Superior temporal gyrus (tissue), 1 donor: ENCODE data around the gene ERCC3.
"Not testable (repeated sequence)": the region's sequence is repeated elsewhere in the genome, so short reads cannot be mapped to it uniquely, and the experiment has no call there.

Experiments used
- DNase-seq: peaks from one replicate; pipeline ENCODE4 v3.0.0-alpha.2; 2016; ENCODE audit errors: extremely low spot score

Gene ERCC3

GRCh38 chr2:127226132-127226519 lies 67.8 kb downstream of the ERCC3 start:
- no peak for DNase-seq

DNA sequence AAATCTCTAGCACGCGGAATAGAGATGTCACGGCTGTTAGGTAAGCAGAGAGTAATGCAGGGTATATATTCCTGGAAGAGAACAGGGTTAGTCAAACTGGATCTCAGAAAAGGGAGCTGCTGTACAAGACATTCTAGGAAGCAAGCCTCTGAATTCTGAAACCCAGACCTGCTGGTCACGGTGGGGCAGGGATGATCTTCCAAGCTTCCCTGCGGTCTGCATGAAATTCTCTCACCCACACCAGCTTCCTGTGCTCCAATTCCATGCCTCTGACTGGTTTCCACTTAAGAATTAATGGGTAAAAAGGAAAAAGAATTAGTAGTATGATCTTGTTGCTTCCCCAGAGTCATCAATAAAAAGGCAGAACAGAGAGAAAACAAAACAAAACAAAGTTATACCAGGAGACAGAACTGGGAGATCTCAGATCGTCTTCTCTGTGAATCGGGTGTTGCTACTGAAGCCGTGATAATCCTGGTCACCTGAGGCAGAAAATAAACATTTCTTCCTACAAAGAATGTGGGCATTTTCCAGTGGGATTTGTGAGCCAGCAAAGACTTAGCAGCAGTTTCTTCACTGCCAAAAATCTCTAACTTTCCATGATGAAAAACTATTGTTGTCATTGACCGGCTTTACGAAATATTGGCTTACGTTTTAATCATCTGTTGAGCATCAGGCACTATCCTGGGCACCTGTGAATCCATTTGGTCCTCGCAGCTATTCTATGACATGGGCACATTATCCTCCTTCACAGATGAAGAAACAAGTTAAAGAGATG lies 68.6 kb downstream of the ERCC3 start:
- DNase-seq, result no peak

DNA sequence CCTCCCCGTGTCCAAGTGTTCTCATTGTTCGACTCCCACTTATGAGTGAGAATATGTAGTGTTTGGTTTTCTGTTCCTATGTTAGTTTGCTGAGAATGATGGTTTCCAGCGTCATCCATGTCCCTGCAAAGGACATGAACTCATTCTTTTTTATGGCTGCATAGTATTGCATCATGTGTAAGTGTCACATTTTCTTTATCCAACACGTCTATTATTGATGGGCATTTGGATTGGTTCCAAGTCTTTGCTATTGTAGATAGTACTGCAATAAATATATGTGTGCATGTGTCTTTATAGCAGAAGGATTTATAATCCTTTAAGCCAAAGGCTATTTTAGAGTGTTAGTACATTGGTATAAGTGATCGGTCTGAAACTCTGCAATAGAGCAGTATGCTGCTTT lies 69.8 kb downstream of the ERCC3 start:
- not testable (repeated sequence) for DNase-seq

DNA sequence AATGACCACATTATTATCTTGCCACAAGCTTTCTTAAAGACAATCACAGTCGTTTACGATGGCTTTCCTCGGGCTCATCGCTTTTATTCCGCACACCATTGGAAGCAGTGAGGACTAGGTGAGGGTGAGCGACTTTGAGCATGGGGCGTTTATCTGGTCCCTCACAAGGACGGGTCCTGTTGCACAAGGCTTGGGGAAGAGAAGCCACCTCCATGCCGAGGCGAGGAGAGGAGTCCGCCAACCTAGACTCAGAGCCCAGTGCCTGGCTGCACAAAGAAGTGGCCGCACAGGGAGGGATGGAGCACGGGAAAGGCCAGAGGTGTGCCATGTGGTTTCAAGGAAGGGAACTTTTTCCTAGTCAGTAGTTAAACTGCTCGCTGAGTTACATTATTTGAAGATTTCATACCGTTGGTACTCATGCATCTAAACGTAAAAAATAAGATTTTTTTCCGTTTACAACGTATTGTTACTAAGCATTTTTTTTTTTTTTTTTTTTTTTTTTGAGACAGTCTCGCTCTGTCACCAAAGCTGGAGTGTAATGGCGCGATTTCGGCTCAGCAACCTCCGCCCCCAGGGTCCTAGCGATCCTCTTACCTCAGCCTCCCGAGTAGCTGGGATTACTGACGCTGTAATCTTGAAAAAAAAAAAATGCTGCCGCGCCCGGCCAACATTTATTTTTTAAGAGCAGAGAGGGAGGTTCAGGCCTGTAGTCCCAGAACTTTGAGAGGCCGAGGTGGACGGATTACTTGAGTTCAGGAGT lies 73.0 kb downstream of the ERCC3 start:
- DNase-seq, result no peak

DNA sequence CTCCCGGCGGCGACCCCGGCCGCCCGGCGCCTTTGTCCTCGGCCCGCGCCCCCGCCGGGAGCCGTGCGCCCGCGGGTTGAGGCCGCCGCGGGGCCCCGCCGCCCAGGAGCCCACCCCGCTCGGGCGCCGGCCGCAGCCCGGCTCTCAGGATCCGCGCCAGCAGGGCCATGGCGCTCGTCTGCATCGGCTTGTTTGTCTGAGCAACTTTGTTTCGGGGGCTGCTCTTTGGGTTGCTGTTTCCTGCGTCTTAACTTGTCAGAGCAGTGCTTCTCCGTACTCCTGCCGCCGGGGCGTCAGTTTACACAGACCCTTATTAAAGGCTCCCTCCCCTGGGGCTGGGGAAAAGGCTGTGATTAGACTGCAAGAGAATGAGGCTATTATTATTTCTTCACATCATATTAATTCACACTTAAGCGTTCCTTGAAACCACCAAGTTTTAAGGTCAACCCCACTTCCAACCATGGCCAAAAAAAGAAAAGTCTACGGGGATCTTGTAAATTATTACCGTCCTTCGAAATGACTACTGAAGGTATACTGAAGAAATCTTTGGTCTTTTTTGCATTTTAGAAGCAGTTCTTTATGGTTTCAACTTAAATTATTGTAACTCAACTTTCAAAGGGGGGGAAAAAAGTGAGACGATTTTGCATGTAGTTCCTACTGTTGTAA lies 73.7 kb downstream of the ERCC3 start, which contains the start of gene CYP27C1:
CYP27C1 (minus strand) TSS at position 198 of the 666 bp plus-strand sequence; CDS start at position 169, 29 bp downstream.
- DNase-seq, result no peak

GRCh38 chr2:127219171-127220070 lies 74.5 kb downstream of the ERCC3 start:
- DNase-seq, result no peak

- DNase-seq, result no peak
Measured at GRCh38 chr2:127218812-127219170, 75.2 kb downstream of the ERCC3 start.

DNA sequence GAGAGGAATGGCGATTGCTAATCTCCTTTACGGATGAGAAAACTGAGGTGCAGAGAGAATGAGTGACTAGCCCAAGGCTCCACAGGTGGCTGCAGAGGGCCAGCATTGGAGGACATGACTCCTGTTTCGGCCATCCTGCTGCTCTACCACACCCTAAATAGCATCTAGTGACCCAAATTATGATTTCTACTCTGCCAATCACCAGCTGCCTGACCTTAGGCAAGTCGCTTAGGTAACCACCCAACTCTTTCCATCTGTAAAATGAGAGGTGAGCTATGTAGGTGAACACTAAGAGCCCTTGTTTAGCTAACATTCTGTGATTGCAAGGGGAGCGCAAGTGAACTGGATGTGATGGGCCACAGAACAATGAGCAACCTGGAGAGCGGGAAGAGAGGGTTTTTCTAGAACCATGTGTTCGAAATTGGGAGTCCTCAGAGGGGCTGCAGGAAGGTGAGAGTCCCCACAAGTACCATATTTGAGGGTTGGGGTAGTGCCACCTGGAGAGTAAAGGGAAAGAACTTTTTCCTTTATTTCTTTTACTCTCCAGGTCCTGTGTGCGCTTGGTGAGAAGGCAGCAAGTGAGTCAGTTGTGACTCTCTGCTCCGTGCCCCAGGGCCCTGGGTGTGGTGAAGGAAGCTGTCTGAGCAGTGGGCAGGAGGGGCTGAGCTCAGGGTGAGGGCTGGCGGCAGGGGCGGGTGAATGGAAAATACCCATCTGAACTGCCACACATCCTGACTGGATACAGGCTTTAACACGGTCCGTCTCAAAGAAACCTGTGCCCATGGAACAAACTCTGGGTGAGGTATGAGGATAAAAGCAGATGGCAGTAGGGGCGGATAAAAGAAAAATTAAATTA lies 76.2 kb downstream of the ERCC3 start:
- DNase-seq, result no peak

GRCh38 chr2:127216593-127216992 lies 77.4 kb downstream of the ERCC3 start:
- no peak for DNase-seq

GRCh38 chr2:127216095-127216494 lies 77.8 kb downstream of the ERCC3 start:
- no peak for DNase-seq

GRCh38 chr2:127214201-127214600 lies 79.7 kb downstream of the ERCC3 start:
- DNase-seq, result not testable (repeated sequence)

- DNase-seq, result no peak
Measured at GRCh38 chr2:127208313-127208712, 85.6 kb downstream of the ERCC3 start.
